ENCODE data around the gene CRIP2. TPM values are rescaled to one million over a fixed set of nuclear protein-coding genes. Genes with fewer than 3 reads are reported as not detected.

Gene CRIP2
- total RNA-seq, 1 donor from 2014 or later = 38.3 TPM

DNA sequence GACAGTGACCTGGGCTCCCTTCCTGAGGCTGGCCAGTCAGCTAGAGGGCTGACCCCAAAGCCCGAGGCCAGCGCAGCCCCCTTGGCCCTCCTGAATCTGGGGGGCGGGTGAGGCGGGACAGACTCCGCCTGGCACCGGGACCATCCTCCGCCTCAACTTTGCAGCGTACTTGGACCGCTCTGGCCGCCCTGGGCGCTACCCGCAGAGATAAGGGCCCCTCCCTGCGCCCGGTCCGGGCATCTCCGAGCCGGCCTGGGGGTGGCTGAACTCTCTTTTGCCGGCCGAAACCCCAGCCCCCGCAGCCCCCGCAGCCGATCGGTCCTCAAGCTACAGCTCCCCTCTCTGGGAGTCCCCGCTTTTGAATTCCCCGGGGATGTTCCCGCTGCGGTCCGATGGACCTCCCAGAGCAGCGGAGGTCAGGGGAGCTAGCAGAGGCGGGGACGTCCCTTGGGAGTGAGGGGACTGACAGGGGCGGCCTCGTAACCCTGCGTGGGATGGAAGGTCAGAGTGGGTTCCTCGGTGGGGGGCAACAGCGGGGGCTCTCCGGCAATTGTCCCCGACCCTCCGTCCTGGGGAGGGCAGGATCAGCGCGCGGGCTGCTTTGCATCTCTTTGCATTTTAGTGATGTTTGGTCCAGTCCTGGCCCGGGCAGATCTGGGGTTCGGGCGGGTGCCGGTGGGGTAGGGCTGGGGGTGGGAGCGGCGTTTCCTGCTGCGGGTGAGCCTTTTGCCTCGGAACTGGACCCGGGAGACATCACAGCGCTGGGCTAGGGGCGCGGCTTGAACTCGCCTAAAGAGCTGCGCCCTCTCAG lies 11.7 kb downstream of the CRIP2 start, which contains the start of gene CRIP1:
TSS of gene CRIP1 (plus strand) at position 724 of the 811 bp plus-strand sequence. CDS start 374 bp downstream, outside the sequence.
- peaks cover 57% of the 10 kb centered on the region for H3K27me3 Mint-ChIP-seq (ENCODE audit: low read depth)
- no peak within 1 kb of the TSS for H3K27ac Mint-ChIP-seq (ENCODE audit: unreplicated experiment)
- TF ChIP-seq, protein P1, sequence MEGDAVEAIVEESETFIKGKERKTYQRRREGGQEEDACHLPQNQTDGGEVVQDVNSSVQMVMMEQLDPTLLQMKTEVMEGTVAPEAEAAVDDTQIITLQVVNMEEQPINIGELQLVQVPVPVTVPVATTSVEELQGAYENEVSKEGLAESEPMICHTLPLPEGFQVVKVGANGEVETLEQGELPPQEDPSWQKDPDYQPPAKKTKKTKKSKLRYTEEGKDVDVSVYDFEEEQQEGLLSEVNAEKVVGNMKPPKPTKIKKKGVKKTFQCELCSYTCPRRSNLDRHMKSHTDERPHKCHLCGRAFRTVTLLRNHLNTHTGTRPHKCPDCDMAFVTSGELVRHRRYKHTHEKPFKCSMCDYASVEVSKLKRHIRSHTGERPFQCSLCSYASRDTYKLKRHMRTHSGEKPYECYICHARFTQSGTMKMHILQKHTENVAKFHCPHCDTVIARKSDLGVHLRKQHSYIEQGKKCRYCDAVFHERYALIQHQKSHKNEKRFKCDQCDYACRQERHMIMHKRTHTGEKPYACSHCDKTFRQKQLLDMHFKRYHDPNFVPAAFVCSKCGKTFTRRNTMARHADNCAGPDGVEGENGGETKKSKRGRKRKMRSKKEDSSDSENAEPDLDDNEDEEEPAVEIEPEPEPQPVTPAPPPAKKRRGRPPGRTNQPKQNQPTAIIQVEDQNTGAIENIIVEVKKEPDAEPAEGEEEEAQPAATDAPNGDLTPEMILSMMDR (conservative IDR thresholded peaks at IDR 0.05) = no peak
- peaks cover 26% of the 10 kb centered on the region for H3K4me1 Mint-ChIP-seq
- no peak for DNase-seq (ENCODE audit: low read depth, low spot score)
- peak within 1 kb of the TSS; percentile 57 for H3K4me3 Mint-ChIP-seq
- H3K9me3 Mint-ChIP-seq = no peaks in the 10 kb centered on the region
- H3K36me3 Mint-ChIP-seq (ENCODE audit: low read depth) = no peaks in the 10 kb centered on the region

DNA sequence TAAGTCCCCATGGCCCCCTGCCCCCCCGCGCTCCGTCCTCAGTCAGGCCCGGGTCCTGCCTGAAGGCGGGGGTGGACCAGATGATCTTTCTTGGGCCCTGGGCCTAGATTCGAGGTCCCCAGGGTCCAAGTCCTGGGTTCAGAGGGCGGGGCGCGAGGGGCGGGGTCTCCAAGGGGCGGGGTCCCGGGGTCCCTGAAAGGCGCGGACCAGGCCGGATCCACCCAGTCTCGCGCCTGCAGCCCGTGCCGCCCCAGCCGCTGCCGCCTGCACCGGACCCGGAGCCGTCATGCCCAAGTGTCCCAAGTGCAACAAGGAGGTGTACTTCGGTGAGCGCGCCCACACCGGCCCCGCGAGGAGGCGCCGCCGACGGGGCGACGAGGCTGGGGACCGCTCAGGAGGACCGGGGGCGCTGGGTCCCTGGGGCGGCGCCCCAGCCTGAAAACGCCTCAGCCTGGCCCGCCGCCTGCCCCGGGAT lies 12.4 kb downstream of the CRIP2 start:
- Mint-ChIP-seq H3K9me3 (no peaks in the 10 kb centered on the region), H3K4me3 (peak overlapping the region; percentile 9), H3K27me3 (ENCODE audit: low read depth) (peaks cover 54% of the 10 kb centered on the region), H3K27ac (ENCODE audit: unreplicated experiment) (no peak overlapping the region), H3K4me1 (peaks cover 21% of the 10 kb centered on the region), H3K36me3 (ENCODE audit: low read depth) (no peaks in the 10 kb centered on the region)
- DNase-seq (ENCODE audit: low read depth, low spot score) = no peak
- TF ChIP-seq, protein P1 (conservative IDR thresholded peaks at IDR 0.05) = no peak

DNA sequence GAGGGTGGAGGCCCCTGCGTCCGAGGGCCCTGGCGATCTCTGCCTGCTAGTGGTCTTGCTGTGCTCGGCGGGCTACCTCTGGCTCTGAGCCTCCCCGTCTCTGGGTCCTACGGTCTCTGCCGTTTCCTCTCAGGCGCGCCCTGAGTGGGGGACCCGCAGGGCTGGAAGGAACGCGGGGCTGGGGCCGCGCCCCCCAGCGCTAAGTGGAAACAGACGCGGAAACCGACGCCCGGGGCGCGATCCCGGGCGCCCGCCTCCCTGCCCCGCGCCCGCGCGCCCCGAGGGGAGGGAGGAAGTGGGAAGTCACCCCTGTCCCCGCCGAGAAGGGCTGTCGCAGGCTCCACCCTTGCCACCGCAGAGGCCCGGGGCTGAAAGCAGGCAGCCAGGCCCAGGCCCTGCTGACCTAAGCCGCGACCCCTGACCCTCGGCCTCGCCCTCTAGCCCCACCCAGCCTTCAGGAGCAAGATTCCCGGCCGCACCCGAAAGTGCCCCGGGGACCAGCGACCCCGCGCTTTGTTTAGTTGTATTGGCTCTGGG lies 12.9 kb downstream of the CRIP2 start:
- no peak overlapping the region for H3K27ac Mint-ChIP-seq (ENCODE audit: unreplicated experiment)
- no peaks in the 10 kb centered on the region for H3K36me3 Mint-ChIP-seq (ENCODE audit: low read depth)
- no peak for DNase-seq (ENCODE audit: low read depth, low spot score)
- H3K4me1 Mint-ChIP-seq = peaks cover 16% of the 10 kb centered on the region
- TF ChIP-seq, protein P1 (conservative IDR thresholded peaks at IDR 0.05) = no peak
- peak overlapping the region; percentile 59 for H3K4me3 Mint-ChIP-seq
- H3K27me3 Mint-ChIP-seq (ENCODE audit: low read depth) = peaks cover 50% of the 10 kb centered on the region
- no peaks in the 10 kb centered on the region for H3K9me3 Mint-ChIP-seq

DNA sequence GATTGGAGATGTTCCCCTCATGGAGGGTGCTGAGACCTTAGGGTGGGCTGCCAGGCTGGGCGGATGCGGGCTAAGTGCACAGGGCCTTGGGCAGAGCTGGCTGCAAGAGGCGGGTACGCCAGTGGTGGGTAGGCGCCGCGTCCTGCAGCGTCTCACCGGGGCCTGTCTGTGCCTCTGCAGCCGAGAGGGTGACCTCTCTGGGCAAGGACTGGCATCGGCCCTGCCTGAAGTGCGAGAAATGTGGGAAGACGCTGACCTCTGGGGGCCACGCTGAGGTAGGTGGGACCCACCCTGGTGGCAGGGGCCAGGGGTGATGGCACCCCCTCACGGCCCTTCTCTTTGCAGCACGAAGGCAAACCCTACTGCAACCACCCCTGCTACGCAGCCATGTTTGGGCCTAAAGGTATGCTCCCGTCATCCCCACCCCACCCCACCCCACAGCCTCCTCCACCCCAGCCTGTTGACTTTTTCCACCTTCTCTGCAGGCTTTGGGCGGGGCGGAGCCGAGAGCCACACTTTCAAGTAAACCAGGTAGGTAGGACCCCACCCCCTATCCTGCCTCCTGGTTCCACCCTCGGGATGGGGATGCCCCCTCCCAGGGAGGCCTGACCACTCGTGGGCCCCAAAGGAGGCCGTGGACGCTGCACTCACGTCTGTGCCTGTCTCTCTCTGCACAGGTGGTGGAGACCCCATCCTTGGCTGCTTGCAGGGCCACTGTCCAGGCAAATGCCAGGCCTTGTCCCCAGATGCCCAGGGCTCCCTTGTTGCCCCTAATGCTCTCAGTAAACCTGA lies 13.6 kb downstream of the CRIP2 start:
- no peak for DNase-seq (ENCODE audit: low read depth, low spot score)
- TF ChIP-seq, protein P1 (conservative IDR thresholded peaks at IDR 0.05) = no peak
- Mint-ChIP-seq H3K36me3 (ENCODE audit: low read depth) (no peaks in the 10 kb centered on the region), H3K4me3 (peak overlapping the region; percentile 59), H3K4me1 (peaks cover 16% of the 10 kb centered on the region), H3K9me3 (no peaks in the 10 kb centered on the region), H3K27ac (ENCODE audit: unreplicated experiment) (no peak overlapping the region), H3K27me3 (ENCODE audit: low read depth) (peaks cover 50% of the 10 kb centered on the region)

DNA sequence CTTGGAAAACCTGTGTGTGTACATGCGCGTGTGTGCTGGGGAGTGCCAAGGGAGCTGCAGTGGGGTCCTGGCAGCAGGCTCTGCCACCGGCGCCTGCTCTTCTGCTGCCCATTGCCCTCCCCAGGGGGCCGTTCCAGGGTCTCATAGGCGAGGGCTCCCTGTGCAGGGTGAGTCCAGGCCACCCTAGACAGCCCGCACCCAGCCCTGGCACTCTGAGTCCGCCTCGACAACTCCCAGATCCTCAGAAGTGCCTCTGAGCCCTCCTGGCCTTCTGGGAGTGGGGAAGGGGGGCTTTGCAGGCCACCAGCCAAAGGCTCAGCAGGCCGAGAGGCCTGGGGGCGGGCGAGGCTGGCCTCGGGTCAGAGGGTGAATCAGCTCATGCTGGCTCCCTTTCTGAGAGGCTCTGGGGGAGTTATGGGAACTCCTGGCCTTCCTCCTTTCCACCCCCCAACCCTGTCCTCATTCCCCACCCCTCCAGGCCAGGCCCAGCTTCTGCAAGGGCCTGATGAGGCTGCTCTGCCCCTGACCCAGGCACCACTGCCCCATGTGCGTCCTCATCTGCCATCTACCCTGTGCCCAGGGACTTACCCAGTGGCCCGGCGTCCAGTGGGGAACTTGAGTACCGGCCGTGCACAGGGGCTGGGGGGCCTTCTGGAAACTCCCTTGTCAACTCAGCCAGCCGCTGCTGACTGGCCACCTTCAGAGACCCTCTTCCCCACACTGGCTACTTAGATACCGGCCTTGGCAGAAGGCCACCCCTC lies 14.3 kb downstream of the CRIP2 start:
- Mint-ChIP-seq H3K27me3 (ENCODE audit: low read depth) (peaks cover 50% of the 10 kb centered on the region), H3K9me3 (no peaks in the 10 kb centered on the region), H3K4me1 (peaks cover 16% of the 10 kb centered on the region), H3K4me3 (peak overlapping the region; percentile 83), H3K36me3 (ENCODE audit: low read depth) (no peaks in the 10 kb centered on the region), H3K27ac (ENCODE audit: unreplicated experiment) (no peak overlapping the region)
- no peak for DNase-seq (ENCODE audit: low read depth, low spot score)
- TF ChIP-seq, protein P1 (conservative IDR thresholded peaks at IDR 0.05) = no peak
